ENCODE results near the gene AXIN1.
"Not testable (repeated sequence)": the region's sequence is repeated elsewhere in the genome, so short reads cannot be mapped to it uniquely, and the experiment has no call there.

AXIN1 gene

GRCh38 chr16:263182-263774 is 89.2 kb downstream of the AXIN1 start:
- no peak for DNase-seq

GRCh38 chr16:262121-262745 is 90.3 kb downstream of the AXIN1 start:
- no peak for DNase-seq

- DNase-seq = no peak
These were observed 91.4 kb downstream of the AXIN1 start for GRCh38 chr16:261031-261691.

GRCh38 chr16:260326-260725 is 92.2 kb downstream of the AXIN1 start:
- no peak for DNase-seq

GRCh38 chr16:259814-260253 is 92.7 kb downstream of the AXIN1 start:
- DNase-seq = no peak

GRCh38 chr16:259226-259625 is 93.3 kb downstream of the AXIN1 start:
- DNase-seq = no peak

- DNase-seq = not testable (repeated sequence)
These were observed 94.4 kb downstream of the AXIN1 start for GRCh38 chr16:258091-258490.

GRCh38 chr16:255183-255582 is 97.3 kb downstream of the AXIN1 start:
- DNase-seq = no peak

- DNase-seq = no peak
These were observed 98.1 kb downstream of the AXIN1 start for GRCh38 chr16:254461-254860.

GRCh38 chr16:253833-254232 is 98.7 kb downstream of the AXIN1 start:
- DNase-seq = no peak

- DNase-seq = peak; percentile 25
These were observed 99.9 kb downstream of the AXIN1 start for GRCh38 chr16:252366-253337.

- DNase-seq = no peak
These were observed 103.1 kb downstream of the AXIN1 start for GRCh38 chr16:249431-249830.

- DNase-seq = no peak
These were observed 105.5 kb downstream of the AXIN1 start for GRCh38 chr16:247027-247426.

GRCh38 chr16:245105-245504 is 107.4 kb downstream of the AXIN1 start:
- no peak for DNase-seq

GRCh38 chr16:243348-243747 is 109.2 kb downstream of the AXIN1 start:
- DNase-seq = no peak

- DNase-seq = no peak
These were observed 110.2 kb downstream of the AXIN1 start for GRCh38 chr16:242281-242680.

- DNase-seq = no peak
These were observed 112.0 kb downstream of the AXIN1 start for GRCh38 chr16:240559-240958.

GRCh38 chr16:239948-240277 is 112.6 kb downstream of the AXIN1 start:
- no peak for DNase-seq

All from CD4-positive, alpha-beta T cell treated with Interleukin-4 for 4 hours (primary cell).